ENCODE data around the gene SYT1.

Gene SYT1

DNA sequence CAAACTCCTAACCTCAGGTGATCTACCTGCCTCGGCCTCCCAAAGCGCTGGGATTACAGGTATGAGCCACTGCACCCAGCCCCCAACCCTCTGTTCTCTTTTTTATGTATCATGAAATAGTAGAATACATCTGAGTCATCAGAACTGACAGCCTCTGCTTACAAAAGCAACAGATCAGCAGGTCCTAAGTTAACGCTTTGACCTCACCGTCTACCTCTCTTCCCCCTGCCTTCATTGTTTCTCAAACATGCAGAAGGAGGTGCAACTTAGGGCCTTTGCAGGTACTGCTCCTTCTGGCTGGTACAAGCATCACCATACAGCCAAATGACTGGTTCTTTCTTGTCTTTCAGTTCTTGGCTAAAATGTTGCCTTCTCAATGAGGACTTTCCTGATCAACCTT, 577.0 kb downstream of the SYT1 start:
- H3K4me3 ChIP-seq (ENCODE audit: low read length) = no peak overlapping the region
- DNase-seq (ENCODE audit: low read depth) = no peak
- TF ChIP-seq, protein P1, sequence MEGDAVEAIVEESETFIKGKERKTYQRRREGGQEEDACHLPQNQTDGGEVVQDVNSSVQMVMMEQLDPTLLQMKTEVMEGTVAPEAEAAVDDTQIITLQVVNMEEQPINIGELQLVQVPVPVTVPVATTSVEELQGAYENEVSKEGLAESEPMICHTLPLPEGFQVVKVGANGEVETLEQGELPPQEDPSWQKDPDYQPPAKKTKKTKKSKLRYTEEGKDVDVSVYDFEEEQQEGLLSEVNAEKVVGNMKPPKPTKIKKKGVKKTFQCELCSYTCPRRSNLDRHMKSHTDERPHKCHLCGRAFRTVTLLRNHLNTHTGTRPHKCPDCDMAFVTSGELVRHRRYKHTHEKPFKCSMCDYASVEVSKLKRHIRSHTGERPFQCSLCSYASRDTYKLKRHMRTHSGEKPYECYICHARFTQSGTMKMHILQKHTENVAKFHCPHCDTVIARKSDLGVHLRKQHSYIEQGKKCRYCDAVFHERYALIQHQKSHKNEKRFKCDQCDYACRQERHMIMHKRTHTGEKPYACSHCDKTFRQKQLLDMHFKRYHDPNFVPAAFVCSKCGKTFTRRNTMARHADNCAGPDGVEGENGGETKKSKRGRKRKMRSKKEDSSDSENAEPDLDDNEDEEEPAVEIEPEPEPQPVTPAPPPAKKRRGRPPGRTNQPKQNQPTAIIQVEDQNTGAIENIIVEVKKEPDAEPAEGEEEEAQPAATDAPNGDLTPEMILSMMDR (conservative IDR thresholded peaks at IDR 0.05; ENCODE audit: low read length) = no peak

DNA sequence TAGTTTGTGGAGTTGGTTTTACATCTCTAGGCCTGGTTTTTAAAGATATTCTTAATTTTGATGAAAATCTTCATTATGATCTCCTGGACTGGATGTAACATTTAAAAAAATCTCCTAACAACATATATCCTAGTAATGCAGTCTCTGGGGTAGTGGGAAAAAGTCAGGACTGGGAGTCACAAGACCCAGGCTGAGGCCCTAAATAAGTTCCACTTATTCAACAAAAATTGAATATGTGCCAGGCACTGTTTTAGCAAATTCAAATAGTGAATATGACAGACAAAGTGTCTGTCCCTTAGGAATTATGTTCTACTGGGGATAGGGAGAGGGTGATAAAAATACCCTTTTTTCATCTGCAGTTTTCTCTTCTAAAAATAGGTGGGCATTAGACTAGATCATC, 577.8 kb downstream of the SYT1 start:
- DNase-seq (ENCODE audit: low read depth) = no peak
- TF ChIP-seq, protein P1 (conservative IDR thresholded peaks at IDR 0.05; ENCODE audit: low read length) = no peak
- H3K4me3 ChIP-seq (ENCODE audit: low read length) = no peak overlapping the region

DNA sequence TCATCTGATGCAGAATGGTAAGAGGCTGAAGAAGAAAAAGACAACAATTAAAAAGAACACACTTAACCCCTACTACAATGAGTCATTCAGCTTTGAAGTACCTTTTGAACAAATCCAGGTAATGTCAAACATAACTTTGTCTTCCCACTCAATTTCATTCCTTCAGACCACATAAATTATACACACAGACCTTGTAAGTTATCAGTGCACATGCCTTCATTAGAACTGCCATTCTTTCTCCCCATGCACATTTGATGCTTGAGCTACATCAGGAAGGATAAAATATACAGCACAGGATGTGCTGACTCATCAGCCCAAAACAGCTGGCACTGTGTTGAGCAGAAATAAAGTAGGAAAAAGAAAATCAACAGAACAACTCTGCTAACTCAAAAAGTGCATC, 579.5 kb downstream of the SYT1 start:
- TF ChIP-seq, protein P1 (conservative IDR thresholded peaks at IDR 0.05; ENCODE audit: low read length) = no peak
- peak; percentile 37 for DNase-seq (ENCODE audit: low read depth)
- H3K4me3 ChIP-seq (ENCODE audit: low read length) = no peak overlapping the region

DNA sequence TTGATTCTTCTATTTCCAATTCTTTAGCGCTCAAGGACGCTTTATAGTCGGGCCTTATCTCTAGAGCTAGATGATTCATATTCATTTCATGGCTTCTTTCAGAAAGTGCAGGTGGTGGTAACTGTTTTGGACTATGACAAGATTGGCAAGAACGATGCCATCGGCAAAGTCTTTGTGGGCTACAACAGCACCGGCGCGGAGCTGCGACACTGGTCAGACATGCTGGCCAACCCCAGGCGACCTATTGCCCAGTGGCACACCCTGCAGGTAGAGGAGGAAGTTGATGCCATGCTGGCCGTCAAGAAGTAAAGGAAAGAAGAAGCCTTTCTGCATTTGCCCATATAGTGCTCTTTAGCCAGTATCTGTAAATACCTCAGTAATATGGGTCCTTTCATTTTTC, 584.2 kb downstream of the SYT1 start:
- DNase-seq (ENCODE audit: low read depth) = no peak
- TF ChIP-seq, protein P1 (conservative IDR thresholded peaks at IDR 0.05; ENCODE audit: low read length) = no peak
- no peak overlapping the region for H3K4me3 ChIP-seq (ENCODE audit: low read length)

DNA sequence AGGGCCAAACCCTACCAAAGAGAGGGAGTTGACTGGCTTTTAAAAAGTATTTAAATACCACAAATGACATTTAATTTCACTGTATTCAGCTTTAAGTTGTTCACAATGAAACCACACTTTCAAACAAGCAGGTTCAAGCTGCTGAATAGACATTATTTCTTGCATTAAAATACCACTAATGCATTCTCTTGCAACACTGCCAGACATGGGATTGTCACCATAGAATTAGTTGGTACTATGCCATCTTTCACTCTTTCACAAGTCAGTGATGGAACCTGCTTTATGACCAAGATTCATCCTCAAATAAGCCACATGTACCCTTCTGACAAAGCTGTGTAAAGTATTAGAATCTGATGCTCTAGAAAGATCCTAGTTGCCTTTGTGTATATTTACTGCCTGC, 586.8 kb downstream of the SYT1 start:
- no peak overlapping the region for H3K4me3 ChIP-seq (ENCODE audit: low read length)
- TF ChIP-seq, protein P1 (conservative IDR thresholded peaks at IDR 0.05; ENCODE audit: low read length) = no peak
- peak; percentile 16 for DNase-seq (ENCODE audit: low read depth)

DNA sequence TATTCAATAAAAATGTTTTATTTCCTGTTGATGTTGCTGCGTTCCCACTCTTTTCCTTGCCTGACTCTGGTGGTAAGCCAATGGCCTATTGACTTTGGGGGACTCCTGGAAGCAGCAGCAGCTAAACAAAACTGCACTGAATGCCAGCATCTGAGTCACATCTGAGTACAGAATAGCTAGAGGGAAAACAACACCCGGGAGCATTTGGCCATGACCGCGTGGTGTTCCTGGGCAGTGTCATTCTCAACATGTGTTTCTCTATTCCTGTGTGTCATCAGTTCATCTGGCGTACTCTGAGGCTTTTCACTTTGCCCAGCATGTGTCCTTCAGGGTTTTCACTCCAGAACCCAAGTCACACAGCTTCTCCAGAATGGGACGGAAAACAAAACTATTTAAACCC, 587.4 kb downstream of the SYT1 start:
- TF ChIP-seq, protein P1 (conservative IDR thresholded peaks at IDR 0.05; ENCODE audit: low read length) = no peak
- peak overlapping the region; percentile 24 for H3K4me3 ChIP-seq (ENCODE audit: low read length)
- DNase-seq (ENCODE audit: low read depth) = peak; percentile 92

DNA sequence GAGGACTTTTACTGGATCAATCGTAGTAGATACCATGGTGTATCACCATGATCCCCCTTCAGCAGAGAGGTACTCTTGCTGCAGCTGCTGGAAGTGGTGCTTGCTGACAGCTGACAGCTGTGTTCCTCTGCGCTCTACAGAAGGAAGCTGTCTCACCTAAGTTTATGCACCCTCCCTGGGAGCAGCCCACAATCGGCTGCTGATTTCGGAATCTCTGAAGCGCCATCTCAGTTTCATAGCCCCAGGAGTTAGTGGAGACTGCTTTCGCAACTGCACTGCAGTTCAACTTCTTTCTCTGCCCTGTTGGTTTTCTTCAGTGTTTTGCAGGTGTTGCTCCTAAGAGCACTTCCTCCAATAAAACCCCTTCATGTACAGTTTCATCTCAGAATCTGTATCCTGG, 588.3 kb downstream of the SYT1 start:
- TF ChIP-seq, protein P1 (conservative IDR thresholded peaks at IDR 0.05; ENCODE audit: low read length) = no peak
- DNase-seq (ENCODE audit: low read depth) = no peak
- no peak overlapping the region for H3K4me3 ChIP-seq (ENCODE audit: low read length)

All from AG10803 (cell line).